H1 (cell line): ENCODE results near the gene ARFGEF3. TPM values are rescaled to one million over a fixed set of nuclear protein-coding genes. Genes with fewer than 3 reads are reported as not detected.

Source experiments
- CTCF ChIA-PET: fragments of 300-600 bp; sonication (Branson Sonifier 250); formaldehyde crosslinking; loops from one replicate; lab custom pipeline; 2021; ENCODE audit not compliant: partially characterized antibody; lab: Charles Lee
- POLR2A ChIA-PET: fragments of 300-600 bp; sonication (Branson Sonifier 250); formaldehyde crosslinking; loops from one replicate; lab custom pipeline; 2021; ENCODE audit warnings: inconsistent platforms; ENCODE audit not compliant: partially characterized antibody; lab: Charles Lee
- DNase-seq, 2 experiments: peaks; one replicate each; pipeline versions ENCODE4 v3.0.0 to v3.0.0-alpha.2; 2010 to 2022; ENCODE audit warnings: low spot score in 2 of 2, low read depth in 1 of 2, mixed read lengths in 1 of 2
- FAIRE-seq: peaks from 2 replicates; lab custom pipeline; 2011; peaks lifted over from hg19 to GRCh38; lab: Jason Lieb, UNC
- H2AFZ ChIP-seq: 2 replicates; pipeline ENCODE4 v1.8.1; 2012; ENCODE audit warnings: low read length, inconsistent platforms
- H2AK5ac ChIP-seq: 2 replicates; pipeline ENCODE4 v1.6.1; 2013; ENCODE audit warnings: low read depth, low read length
- H2BK120ac ChIP-seq: replicated peaks from 2 replicates; pipeline ENCODE3; 2013; ENCODE audit warnings: low read depth, low read length, inconsistent platforms
- H2BK12ac ChIP-seq: 2 replicates; pipeline ENCODE4 v1.6.1; 2013; ENCODE audit warnings: low read depth, low read length
- H2BK15ac ChIP-seq: 2 replicates; pipeline ENCODE4 v1.6.1; 2013; ENCODE audit warnings: low read length
- H2BK20ac ChIP-seq: 2 replicates; pipeline ENCODE4 v1.6.1; 2013; ENCODE audit warnings: low read length
- H2BK5ac ChIP-seq: 2 replicates; pipeline ENCODE4 v1.6.1; 2013; ENCODE audit warnings: low read depth, low read length
- H3K14ac ChIP-seq: 2 replicates; pipeline ENCODE4 v1.6.1; 2013; ENCODE audit warnings: inconsistent platforms; ENCODE audit not compliant: insufficient read length
- H3K18ac ChIP-seq: 2 replicates; pipeline ENCODE4 v1.6.1; 2013; ENCODE audit warnings: low read length; ENCODE audit errors: extremely low read depth
- H3K23ac ChIP-seq: 2 replicates; pipeline ENCODE4 v1.6.1; 2013; ENCODE audit warnings: inconsistent platforms; ENCODE audit not compliant: insufficient read length
- H3K23me2 ChIP-seq: 2 replicates; pipeline ENCODE4 v1.6.1; 2013; ENCODE audit warnings: low read depth, low read length
- H3K27ac ChIP-seq: 2 replicates; pipeline ENCODE4 v1.6.1; 2011; ENCODE audit warnings: low read depth, low read length, inconsistent platforms
- H3K27me3 ChIP-seq, 4 experiments: replicated peaks in 1 of 4; 1 replicate in 1 of 4; 2 replicates in 3 of 4; pipeline versions ENCODE4 v1.6.1 to v1.8.1; 2011 to 2013; ENCODE audit warnings: low read length in 3 of 4, mild to moderate bottlenecking in 3 of 4, inconsistent platforms in 2 of 4, mixed read lengths in 2 of 4, moderate library complexity in 1 of 4; ENCODE audit not compliant: control insufficient read depth in 3 of 4, insufficient read depth in 3 of 4; ENCODE audit errors: extremely low read depth in 1 of 4
- H3K36me3 ChIP-seq, 4 experiments: 2 replicates each; pipeline versions ENCODE4 v1.6.1 to v1.8.1; 2011 to 2013; ENCODE audit warnings: mild to moderate bottlenecking in 4 of 4, low read length in 3 of 4, moderate library complexity in 2 of 4, control low read depth in 1 of 4, inconsistent platforms in 1 of 4; ENCODE audit not compliant: insufficient read depth in 4 of 4, control insufficient read depth in 2 of 4
- H3K4ac ChIP-seq: replicated peaks from 2 replicates; pipeline ENCODE3; 2013; ENCODE audit warnings: low read length, low read depth, mixed read lengths, inconsistent platforms; ENCODE audit not compliant: insufficient read length
- H3K4me1 ChIP-seq, 4 experiments: replicated peaks in 1 of 4; 1 replicate in 1 of 4; 2 replicates in 3 of 4; pipeline versions ENCODE4 v1.6.1 to v1.8.1; 2011 to 2013; ENCODE audit warnings: low read length in 3 of 4, inconsistent platforms in 2 of 4, mixed read lengths in 1 of 4; ENCODE audit not compliant: insufficient read depth in 4 of 4, control insufficient read depth in 3 of 4
- H3K4me2 ChIP-seq, 2 experiments: 2 replicates each; pipeline versions ENCODE4 v1.6.1 to v1.8.1; 2011 to 2013; ENCODE audit warnings: low read depth in 2 of 2, low read length in 2 of 2, control low read depth in 1 of 2, inconsistent platforms in 1 of 2, mild to moderate bottlenecking in 1 of 2; ENCODE audit not compliant: insufficient read depth in 1 of 2
- H3K4me3 ChIP-seq, 4 experiments: fragments of 200-600, 300-600 bp in 1 of 4; sonication (generic), shearing (Covaris generic), sonication (Bioruptor Twin) in 1 of 4; 2 replicates each; pipeline versions ENCODE4 v1.5.1 to v1.8.1; 2011 to 2016; ENCODE audit warnings: low read length in 4 of 4, low read depth in 3 of 4, control low read depth in 2 of 4, inconsistent platforms in 2 of 4, mild to moderate bottlenecking in 2 of 4, mixed read lengths in 1 of 4, moderate library complexity in 1 of 4; ENCODE audit not compliant: insufficient read depth in 2 of 4; ENCODE audit errors: extremely low read depth in 1 of 4
- H3K56ac ChIP-seq: replicated peaks from 2 replicates; pipeline ENCODE3; 2013; ENCODE audit warnings: low read depth, mild to moderate bottlenecking, mixed read lengths, low read length, inconsistent platforms; ENCODE audit not compliant: insufficient read length
- H3K79me1 ChIP-seq: 2 replicates; pipeline ENCODE4 v1.6.1; 2013; ENCODE audit warnings: low read depth, low read length, control low read depth
- H3K79me2 ChIP-seq, 2 experiments: 2 replicates each; pipeline versions ENCODE4 v1.6.1 to v1.8.1; 2012 to 2013; ENCODE audit warnings: low read length in 2 of 2, mild to moderate bottlenecking in 2 of 2, inconsistent platforms in 1 of 2; ENCODE audit not compliant: insufficient read depth in 2 of 2, control insufficient read depth in 1 of 2
- H3K9ac ChIP-seq, 4 experiments: replicated peaks in 1 of 4; 1 replicate in 1 of 4; 2 replicates in 3 of 4; pipeline versions ENCODE4 v1.6.1 to v1.8.1; 2011 to 2013; ENCODE audit warnings: low read depth in 3 of 4, low read length in 3 of 4, control low read depth in 2 of 4, mild to moderate bottlenecking in 2 of 4, moderate library complexity in 2 of 4, inconsistent platforms in 1 of 4; ENCODE audit errors: extremely low read depth in 1 of 4
- H3K9me3 ChIP-seq, 2 experiments: 2 replicates each; pipeline versions ENCODE4 v1.6.1 to v1.8.1; 2012 to 2013; ENCODE audit warnings: mild to moderate bottlenecking in 2 of 2, moderate library complexity in 2 of 2, control low read depth in 1 of 2, inconsistent platforms in 1 of 2, low read depth in 1 of 2, low read length in 1 of 2, mixed read lengths in 1 of 2; ENCODE audit not compliant: insufficient read depth in 2 of 2
- H4K20me1 ChIP-seq, 2 experiments: replicated peaks in 1 of 2; 2 replicates each; pipeline versions ENCODE3 to v1.8.1; 2011 to 2013; ENCODE audit warnings: inconsistent platforms in 2 of 2, low read length in 2 of 2, mild to moderate bottlenecking in 1 of 2; ENCODE audit not compliant: insufficient read depth in 2 of 2, control insufficient read depth in 1 of 2
- H4K5ac ChIP-seq: 2 replicates; pipeline ENCODE4 v1.6.1; 2013; ENCODE audit warnings: low read length, low read depth, mixed read lengths, inconsistent platforms; ENCODE audit not compliant: insufficient read length
- H4K8ac ChIP-seq: 2 replicates; pipeline ENCODE4 v1.8.0; 2013; ENCODE audit warnings: mild to moderate bottlenecking, moderate library complexity, low read length, inconsistent platforms; ENCODE audit not compliant: insufficient read depth; ENCODE audit errors: extremely low read depth
- H4K91ac ChIP-seq: replicated peaks from 2 replicates; pipeline ENCODE3; 2013; ENCODE audit warnings: low read length, mixed read lengths, inconsistent platforms; ENCODE audit not compliant: insufficient read length
- EP300 ChIP-seq, 2 experiments: IDR thresholded peaks; 1 replicate in 1 of 2; 2 replicates in 1 of 2; pipeline ENCODE4 v1.6.1; 2011 to 2012; ENCODE audit warnings: low read depth in 2 of 2, low read length in 2 of 2, mild to moderate bottlenecking in 2 of 2, borderline replicate concordance in 1 of 2, inconsistent platforms in 1 of 2, moderate library complexity in 1 of 2
- POU5F1 ChIP-seq: IDR thresholded peaks from 2 replicates; pipeline ENCODE4 v1.6.1; 2011; ENCODE audit warnings: low read depth, mild to moderate bottlenecking, low read length, moderate library complexity
- WGBS, 2 experiments: shearing (Covaris generic) in 1 of 2; methylation state at CpG; one replicate each; pipeline versions ENCODE4 v1.1.6 to v1.1.7; 2013 to 2015; ENCODE audit warnings: low lambda C conversion rate in 2 of 2, mixed read lengths in 2 of 2, inconsistent platforms in 1 of 2, low coverage in 1 of 2, missing lambda C conversion rate in 1 of 2; ENCODE audit not compliant: insufficient replicate concordance in 2 of 2, insufficient coverage in 1 of 2, insufficient read length in 1 of 2; ENCODE audit errors: extremely low coverage in 1 of 2, missing lambda C conversion rate in 1 of 2; 5-methylcytosine and 5-hydroxymethylcytosine counted together
- polyA plus RNA-seq, 7 experiments: library from polyadenylated mRNA; depleted of rRNA in 3 of 7; stranded (reverse) in 5 of 7; unstranded in 2 of 7; fragments of >200 nt in 5 of 7; fragments of 200-250 nt in 2 of 7; gene quantifications; 1 replicate in 5 of 7; 2 replicates in 1 of 7; 4 replicates in 1 of 7; pipeline versions ENCODE4 v1.2.1 to v1.2.3, GENCODE V29; 2011 to 2013; ENCODE audit warnings: missing spikeins in 2 of 7, mixed read lengths in 2 of 7
- total RNA-seq: library from RNA; stranded (reverse); fragmentation: NEBNext Ultra II Directional; extraction: Animal tissue kit (Norgen Biotek cat#: 25700); gene quantifications from 2 replicates; pipeline ENCODE4 v1.2.1, GENCODE V29; 2021

ARFGEF3 gene
- total and polyA plus RNA-seq, 2 of the 8 experiments (the other 6 are each of a cell fraction or from before 2014, with no cell fraction given), result 5.8 to 23.2 TPM

GRCh38 chr6:138371720-138372119 lies 210.0 kb downstream of the ARFGEF3 start:
- WGBS, 2 experiments, result 78% methylated on average over 3 of the region's 3 CpGs; no CpG with 5 or more reads in 1 of the 2 experiments
- no peak overlapping the region for H2BK120ac ChIP-seq
- ChIA-PET POLR2A (no interaction called here), CTCF (interaction anchor here (1.1 kb wide), 1 partner anchor 366 kb away, joined by 3 read pairs; no protein-coding TSS in a partner anchor)
- FAIRE-seq (no peak), DNase-seq (no peak)
- H4K5ac ChIP-seq, result no peak overlapping the region
- no peak overlapping the region for H2BK15ac ChIP-seq
- no peaks in the 10 kb centered on the region for H3K27me3 ChIP-seq
- no peak overlapping the region for H2BK5ac ChIP-seq
- H3K9ac ChIP-seq, result no peak overlapping the region
- no peaks in the 10 kb centered on the region for H3K23me2 ChIP-seq
- no peak overlapping the region for H3K4me3 ChIP-seq
- no peak overlapping the region for H3K4me2 ChIP-seq
- no peak overlapping the region for H2BK20ac ChIP-seq
- no peaks in the 10 kb centered on the region for H3K79me1 ChIP-seq
- no peaks in the 10 kb centered on the region for H4K20me1 ChIP-seq
- no peak overlapping the region for H2AFZ ChIP-seq
- no peak overlapping the region for H3K14ac ChIP-seq
- no peaks in the 10 kb centered on the region for H3K36me3 ChIP-seq
- H3K23ac ChIP-seq, result no peak overlapping the region
- H3K9me3 ChIP-seq, result no peaks in the 10 kb centered on the region
- H2AK5ac ChIP-seq, result no peak overlapping the region
- H4K91ac ChIP-seq, result no peak overlapping the region
- H3K18ac ChIP-seq, result no peak overlapping the region
- no peak overlapping the region for H3K4ac ChIP-seq
- H3K56ac ChIP-seq, result no peak overlapping the region
- no peak for TF ChIP-seq EP300 (IDR thresholded peaks at IDR 0.05; ENCODE audit: borderline replicate concordance in 1 of 2, low read depth in 2 of 2, low read length in 2 of 2)
- no peak for TF ChIP-seq POU5F1
- no peaks in the 10 kb centered on the region for H3K79me2 ChIP-seq
- H3K4me1 ChIP-seq, result 0 out of 7 replicates have a peak, but pooled peaks cover 0 to 3% (median 0%) of the 10 kb centered on the region in 4 experiments
- H4K8ac ChIP-seq, result no peak overlapping the region
- H2BK12ac ChIP-seq, result no peak overlapping the region
- H3K27ac ChIP-seq, result no peak overlapping the region
